ENCODE data around the gene LRMDA.

The LRMDA gene

DNA sequence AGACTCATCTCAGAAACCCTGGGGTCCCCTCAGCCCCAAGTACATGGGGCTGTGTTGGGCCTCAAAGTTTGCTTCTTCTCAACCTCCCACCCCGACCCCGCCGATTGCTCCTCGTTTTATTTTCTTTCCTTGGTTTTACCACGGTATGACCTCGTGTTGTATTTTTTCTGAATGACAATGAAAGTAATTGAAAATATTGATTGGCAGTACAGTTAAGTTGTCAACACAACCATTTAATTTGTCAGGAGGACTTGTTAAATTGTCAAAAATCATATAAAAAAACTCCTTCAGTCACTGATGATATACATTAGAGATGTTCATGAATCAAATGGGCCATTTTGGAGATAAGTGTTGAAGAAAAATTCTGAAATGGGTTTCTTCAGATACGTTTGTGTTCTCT, 520.7 kb downstream of the LRMDA start:
- DNase-seq = no peak
- in situ Hi-C loops (cut with MboI; ENCODE audit: low pct_unique_long_range_greater_than_20kb, low sequenced_read_pairs) = no loop called here

DNA sequence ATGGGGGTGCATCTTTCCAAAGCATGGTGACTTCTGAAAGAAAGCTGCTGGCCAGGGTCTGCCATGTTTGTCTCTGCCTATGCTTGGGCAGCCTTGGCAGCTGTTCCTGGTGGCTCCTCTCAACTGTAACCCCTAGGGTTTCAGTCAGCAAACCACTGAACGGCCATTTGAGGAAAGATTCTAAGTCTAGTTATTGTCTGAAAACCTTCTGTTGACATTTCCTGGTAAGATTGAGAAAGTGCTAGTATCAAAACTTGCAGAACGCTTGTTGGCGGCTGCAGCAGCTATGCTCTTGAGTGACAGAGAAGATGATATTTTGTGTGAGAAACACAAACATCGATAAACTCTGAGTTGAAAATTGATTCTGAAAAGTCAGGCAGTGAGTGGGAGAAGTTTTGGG, 523.1 kb downstream of the LRMDA start:
- DNase-seq = no peak
- in situ Hi-C loops (cut with MboI; ENCODE audit: low pct_unique_long_range_greater_than_20kb, low sequenced_read_pairs) = no loop called here

DNA sequence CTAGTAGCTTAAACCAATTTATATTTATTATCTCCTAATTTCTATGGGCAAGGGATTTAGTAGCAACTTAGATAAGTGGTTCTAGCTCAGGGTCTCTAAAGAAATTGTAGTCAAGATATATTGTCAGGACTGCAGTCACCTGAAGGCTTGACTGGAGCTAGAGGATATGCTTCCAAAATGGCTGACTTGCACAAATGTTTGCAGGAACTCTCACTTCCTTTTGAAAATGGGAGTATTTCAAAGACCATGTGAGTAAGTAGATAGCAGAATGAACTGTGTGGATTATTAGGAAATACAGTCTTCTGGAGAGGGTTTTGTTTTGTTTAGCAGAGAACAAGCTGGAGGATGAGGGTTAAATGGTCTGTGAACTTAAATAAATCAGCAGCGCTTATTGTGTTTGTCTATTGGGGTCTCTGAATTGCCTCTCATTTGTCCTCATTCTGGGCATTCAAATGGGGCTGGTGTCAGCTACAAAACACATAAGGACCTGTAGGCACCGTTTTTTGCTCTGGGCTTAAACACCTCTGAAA, 524.6 kb downstream of the LRMDA start:
- in situ Hi-C loops (cut with MboI; ENCODE audit: low pct_unique_long_range_greater_than_20kb, low sequenced_read_pairs) = no loop called here
- DNase-seq = no peak

DNA sequence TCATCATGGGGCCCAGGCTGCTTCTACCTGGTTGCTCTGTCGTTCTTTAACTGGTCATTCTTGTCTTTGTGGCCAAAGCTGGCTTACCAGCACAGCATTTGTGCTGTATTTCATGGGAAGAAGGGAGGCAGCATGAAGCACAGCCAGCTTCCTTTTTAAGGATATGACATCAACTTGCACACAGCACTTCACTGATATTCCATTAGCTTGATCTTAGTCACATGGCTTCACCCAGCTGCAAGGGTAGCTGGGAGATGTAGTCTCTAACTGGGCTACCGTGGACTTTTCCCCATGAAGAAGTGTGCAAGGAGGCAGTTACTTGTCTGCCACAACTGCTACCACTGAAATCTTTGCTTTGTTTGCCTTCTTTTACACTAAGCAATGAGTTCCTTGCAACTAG, 525.2 kb downstream of the LRMDA start:
- DNase-seq = peak; percentile 3
- in situ Hi-C loops (cut with MboI; ENCODE audit: low pct_unique_long_range_greater_than_20kb, low sequenced_read_pairs) = no loop called here

DNA sequence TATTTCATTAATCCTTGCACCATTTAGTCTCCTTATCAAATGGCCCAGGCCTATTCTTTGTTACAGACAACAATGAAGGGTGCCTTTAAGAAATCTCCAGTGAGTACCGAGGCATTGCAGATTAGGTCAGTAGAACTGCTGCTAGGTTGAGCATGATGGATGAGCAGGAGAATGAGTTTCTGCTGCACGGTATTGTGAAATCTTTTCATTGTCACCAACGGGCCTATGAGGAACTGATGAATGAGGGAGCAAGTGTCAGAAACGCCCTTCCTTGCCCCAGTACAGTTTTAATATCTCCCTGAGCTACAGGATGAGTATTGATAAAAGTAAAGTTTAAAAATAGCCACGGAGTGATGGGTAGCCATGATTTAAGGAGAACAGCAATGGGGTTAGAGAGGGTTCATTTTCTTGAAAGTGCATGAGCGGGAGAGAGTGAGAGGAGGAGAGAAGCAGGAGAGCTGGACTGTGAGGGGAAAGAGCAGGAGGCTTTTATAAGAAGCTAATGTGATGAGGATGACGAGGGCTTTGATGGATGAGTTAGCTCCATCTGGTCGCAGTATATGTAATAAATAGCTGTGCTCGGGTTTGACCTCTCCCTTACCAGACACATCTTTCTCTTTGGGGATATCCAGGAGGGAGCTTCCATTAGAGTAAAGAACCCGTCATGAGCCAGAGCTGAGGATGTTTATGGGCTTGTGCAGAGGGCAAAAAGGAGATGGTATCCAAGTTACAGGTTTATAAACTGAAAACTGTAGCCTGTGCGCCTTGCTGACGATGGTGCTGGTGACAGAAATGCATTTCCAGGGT, 526.1 kb downstream of the LRMDA start:
- in situ Hi-C loops (cut with MboI; ENCODE audit: low pct_unique_long_range_greater_than_20kb, low sequenced_read_pairs) = no loop called here
- DNase-seq = no peak

DNA sequence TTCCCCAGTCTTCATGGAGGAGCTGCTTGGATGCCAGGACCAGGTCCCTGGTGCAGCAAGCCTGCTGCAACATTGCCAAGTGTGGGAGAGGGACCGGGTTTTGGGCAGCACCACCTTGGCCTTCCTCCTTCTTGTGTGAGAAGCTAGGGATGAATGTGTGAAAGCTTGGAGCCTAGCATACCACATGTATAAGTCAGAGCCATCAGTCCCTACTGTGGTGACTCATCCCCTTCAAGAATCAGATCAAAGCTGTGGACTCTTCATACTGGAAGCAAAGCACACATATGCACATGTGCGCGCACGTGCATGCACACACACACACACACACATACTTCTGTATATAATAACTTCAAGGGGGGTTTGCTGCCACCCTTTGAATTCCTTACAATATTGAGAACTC, 527.8 kb downstream of the LRMDA start:
- in situ Hi-C loops (cut with MboI; ENCODE audit: low pct_unique_long_range_greater_than_20kb, low sequenced_read_pairs) = no loop called here
- no peak for DNase-seq

DNA sequence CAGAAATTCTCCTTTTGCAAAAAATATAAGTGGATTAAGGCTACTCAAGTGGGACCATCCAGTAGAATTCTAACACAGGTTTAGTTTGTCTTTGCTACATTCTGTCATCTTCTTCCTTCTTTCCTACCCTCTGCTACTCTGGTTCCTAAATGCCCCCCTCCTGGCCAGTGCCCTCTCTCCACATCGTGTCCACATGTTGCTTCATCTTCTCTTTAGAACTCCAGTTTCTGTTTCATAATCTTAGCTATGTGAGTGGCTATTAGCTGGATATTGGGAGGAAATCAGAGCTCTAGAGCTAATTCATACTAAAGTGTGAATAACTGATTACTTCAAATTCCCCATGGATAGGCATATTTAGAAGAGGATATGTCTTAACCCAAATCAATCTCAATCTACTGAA, 528.5 kb downstream of the LRMDA start:
- DNase-seq = no peak
- in situ Hi-C loops (cut with MboI; ENCODE audit: low pct_unique_long_range_greater_than_20kb, low sequenced_read_pairs) = no loop called here

DNA sequence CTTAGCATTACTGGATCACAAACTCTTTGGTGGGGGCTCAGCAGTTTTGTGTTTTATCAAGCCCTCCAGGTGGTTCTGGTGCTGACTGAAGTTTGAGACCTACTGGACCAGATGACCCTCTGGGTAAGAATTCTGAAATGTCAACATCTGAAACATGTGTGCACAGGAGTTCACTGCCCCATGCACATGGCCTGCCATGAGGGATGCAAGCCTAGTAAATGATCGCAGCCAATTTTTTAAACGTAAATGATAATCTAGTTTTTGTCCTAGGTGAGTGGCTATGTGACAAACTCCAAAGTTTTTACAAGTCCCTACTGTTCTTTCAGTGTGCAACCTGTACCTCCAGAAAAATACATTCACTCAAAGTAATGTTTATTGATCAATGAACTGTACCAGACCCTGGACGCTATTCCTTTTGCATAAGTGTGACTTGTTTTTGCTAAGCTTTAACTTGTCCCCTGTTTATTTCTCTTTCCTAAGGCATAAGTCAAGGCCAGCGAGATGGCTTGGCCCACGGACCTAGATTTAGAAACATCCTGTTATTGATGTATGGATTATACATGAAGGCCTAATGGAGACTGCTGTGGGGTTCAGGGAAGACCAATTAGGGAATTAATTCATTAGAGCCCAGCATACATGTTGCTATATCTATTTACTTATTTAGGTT, 531.1 kb downstream of the LRMDA start:
- no peak for DNase-seq
- in situ Hi-C loops (cut with MboI; ENCODE audit: low pct_unique_long_range_greater_than_20kb, low sequenced_read_pairs) = no loop called here

DNA sequence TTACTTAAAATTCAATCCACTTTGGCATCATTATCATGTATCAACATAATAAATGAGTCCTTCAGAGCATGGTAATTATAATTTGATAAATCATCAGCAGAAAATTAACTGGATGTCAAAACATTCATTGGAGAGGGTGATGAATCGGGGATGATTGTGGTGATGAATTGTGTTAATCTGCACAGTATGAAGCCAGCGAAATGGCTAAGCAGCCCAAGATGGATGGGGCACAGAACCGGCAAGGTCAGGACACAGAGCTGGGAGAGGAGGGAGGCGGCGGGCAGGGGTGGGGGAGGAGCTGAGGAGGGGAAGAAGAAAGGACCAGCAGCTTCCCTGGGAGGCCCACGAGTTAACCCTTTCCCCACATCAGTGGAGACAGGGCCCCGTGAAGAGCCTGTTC, 536.1 kb downstream of the LRMDA start:
- DNase-seq = no peak
- in situ Hi-C loops (cut with MboI; ENCODE audit: low pct_unique_long_range_greater_than_20kb, low sequenced_read_pairs) = no loop called here

DNA sequence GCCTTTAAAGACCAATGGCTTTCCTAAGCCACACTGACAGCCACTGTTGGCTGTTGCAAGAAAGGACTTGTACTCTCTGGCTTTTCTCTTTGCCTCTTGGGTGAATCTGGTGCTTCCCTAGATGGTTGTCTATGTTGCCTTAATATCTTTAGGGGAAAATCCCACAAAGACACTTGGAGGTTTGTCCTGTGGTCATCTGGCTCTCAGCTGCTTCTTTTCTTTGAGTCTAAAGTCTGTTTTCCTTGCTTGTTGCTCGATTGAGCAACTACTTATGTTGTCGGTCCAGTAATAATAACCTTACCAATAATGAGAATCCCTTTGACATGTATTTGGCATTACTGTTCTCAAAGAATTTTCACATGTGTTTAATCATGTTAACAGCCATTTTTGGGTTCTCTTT, 537.6 kb downstream of the LRMDA start:
- in situ Hi-C loops (cut with MboI; ENCODE audit: low pct_unique_long_range_greater_than_20kb, low sequenced_read_pairs) = no loop called here
- DNase-seq = no peak

DNA sequence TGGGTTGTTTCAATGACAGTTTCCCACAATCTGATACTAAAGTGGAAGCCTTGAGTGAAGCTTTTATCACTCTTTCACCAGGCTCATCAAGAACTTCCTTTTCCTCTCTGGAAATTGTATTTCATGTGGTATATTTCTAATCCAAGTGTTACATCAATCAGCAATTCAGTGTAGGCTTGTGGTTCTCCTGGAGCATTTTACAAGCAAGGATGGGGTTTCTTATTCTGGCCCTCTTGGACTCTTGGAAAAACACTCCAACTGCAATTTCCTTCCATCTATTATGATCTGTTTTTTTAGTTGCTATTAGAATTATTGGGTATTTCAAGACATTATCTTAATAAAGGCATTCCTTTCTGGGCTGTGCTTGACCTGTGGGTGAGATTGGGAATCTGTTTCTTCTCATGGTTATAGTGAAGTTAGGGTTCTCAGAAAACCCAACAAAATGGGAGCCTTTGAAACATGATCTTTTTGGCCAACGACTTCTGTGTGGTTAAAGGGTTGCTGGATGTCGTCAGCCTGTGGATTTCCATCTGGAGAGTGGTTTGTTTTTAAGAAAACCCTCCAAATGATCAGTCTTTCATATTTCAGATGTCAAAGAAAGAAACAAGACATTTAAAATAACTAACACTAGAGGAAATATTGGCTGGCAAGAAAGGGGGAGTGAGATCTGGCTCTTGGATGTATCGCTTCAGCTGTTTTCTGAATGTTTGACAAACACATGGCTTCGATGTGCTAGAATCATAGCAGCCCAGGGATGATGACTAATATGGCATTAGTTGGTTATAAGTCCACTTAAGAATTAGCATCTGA, 540.2 kb downstream of the LRMDA start:
- peak; percentile 16 for DNase-seq
- in situ Hi-C loops (cut with MboI; ENCODE audit: low pct_unique_long_range_greater_than_20kb, low sequenced_read_pairs) = no loop called here

DNA sequence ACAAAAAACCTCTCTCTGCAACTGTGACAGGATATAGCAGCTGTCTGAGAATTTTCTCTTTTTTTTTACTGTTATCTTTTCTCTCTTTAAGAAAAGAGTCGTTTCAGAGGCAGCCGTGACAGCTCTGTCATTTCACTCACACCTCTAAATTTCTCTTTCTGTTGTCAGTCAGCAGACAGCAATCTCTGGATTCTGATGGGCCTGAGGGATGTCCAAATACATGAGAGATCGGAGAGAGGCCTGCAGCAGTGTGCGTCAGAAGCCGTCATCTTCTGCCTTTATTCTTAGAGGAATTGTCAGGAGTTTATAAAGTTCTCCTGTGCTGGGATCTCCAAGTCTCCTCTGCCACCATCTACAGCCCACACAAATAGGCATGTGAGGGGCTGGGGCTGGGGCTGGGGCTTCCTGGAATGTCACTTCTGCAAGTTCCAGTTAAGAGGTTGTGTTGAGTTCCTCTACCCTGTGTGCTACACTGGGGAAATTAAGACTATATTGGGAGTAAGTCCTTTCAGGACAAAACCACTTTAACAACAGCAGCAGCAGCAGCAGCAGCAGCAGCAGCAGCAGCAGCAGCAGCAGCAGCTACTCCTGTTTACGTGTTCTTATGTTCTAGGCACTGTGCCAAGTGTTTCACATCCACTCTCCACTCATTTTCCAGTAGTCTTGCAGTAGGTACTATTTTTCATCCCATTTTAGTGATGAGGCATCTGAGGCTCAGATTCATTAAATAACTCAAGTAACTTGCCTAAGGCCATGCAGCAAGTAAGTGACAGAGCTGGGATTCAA, 541.3 kb downstream of the LRMDA start:
- in situ Hi-C loops (cut with MboI; ENCODE audit: low pct_unique_long_range_greater_than_20kb, low sequenced_read_pairs) = no loop called here

DNA sequence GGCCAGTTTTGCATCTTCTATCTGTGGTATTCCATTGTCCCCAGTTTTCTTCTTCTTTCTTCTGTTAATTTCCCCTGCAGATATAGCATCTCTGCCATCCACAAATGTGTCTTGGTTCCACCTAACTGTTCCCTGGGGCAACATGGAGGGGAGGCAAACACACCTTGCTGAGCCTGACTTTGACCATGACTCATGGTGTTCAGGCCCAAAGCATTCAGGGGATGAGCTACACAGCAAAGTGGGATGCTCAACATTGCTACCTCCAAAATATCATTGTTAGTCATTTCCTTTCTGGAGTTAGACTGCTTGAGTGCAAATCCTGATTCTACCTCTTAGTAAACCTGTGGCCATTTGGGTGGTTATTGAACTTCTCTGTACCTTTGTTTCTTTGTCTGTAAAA, 542.7 kb downstream of the LRMDA start:
- in situ Hi-C loops (cut with MboI; ENCODE audit: low pct_unique_long_range_greater_than_20kb, low sequenced_read_pairs) = no loop called here
- DNase-seq = no peak

More for the DNA sequence above, 541.3 kb downstream of the LRMDA start:
- DNase-seq = no peak

DNA sequence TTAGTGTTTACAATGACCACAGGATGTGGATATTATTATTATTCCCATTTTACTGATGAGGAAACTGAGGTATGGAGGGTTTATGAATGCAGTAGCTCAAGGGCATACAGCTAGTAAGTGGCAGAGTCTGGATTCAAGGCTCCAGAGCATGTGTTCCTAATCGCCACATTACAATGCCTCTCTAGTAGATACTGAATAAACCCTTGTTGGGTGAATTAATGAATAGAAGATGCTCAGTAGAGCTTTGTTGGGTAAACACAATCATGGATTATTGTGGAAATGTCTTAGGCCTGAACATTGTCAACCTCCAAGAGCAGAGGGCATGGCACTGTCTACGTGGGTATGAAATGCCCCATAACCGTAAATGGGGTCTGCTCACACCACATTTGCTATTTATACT, 545.3 kb downstream of the LRMDA start:
- DNase-seq = no peak

DNA sequence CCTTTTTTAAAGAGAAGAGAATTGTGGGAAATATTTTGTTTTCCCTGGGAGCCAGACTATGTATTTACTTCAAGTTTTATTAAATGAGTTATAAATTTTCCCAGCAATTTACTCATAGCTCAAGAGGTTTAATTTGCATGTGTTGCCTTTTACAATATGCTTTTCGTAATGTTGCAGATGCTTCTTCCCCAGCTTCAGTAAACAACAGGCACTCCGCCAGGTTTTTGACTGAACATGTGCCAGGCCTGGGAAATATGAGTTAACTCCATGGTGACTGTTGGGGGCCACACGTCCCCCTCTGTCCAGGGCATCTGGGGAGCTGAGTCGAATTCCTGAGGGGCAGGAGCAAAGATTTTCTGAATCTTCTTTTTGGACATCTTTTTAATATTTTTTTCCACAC, 545.7 kb downstream of the LRMDA start:
- in situ Hi-C loops (cut with MboI; ENCODE audit: low pct_unique_long_range_greater_than_20kb, low sequenced_read_pairs) = no loop called here
- no peak for DNase-seq

More for the DNA sequence above, 545.3 kb downstream of the LRMDA start:
- in situ Hi-C loops (cut with MboI; ENCODE audit: low pct_unique_long_range_greater_than_20kb, low sequenced_read_pairs) = no loop called here

DNA sequence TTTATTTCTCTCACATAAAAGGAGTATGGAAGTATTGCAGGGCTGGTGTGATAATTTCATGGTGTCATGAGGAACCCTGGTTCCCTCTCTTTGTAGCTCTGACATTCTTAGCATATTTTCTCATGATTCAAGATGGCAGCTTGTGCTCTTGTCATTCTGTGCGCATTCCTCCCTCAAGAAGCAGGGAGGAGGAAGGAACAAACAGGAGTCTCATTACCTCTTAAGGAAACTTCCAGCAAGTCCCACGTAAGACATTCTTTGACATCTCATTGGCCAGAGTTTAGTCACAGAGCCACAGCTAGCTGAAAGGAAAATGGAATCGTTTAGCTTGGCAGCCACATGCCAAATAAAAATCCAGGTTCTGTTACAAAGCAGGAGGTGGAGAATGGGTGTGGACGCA, 546.8 kb downstream of the LRMDA start:
- DNase-seq = no peak
- in situ Hi-C loops (cut with MboI; ENCODE audit: low pct_unique_long_range_greater_than_20kb, low sequenced_read_pairs) = no loop called here

DNA sequence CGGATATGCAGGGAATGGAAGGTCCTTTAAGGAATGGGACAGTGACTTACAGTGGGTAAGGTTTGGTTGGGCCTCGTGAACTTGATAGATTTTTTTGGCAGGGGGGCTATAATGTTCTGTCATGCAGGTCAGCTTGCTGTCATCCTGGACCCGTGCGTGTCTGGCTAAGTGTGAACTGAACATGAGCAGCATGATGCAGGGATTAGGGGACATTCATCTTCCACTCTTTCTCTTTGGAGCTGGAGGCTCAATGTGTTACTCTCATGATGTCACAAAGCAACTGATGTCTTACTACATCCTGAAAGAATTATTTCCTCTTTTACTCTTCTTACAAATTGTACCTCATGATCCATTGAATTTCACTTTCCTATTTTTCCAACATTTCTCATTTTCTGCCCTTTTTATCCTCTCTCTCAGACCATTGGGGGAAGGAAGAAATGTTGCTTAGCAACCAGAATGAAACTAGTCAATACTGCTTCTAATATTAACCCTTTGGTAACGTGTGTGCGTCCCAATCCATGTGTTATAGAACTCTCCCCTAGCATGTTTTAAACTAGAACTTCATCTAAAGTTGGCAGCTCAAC, 549.1 kb downstream of the LRMDA start:
- no peak for DNase-seq
- in situ Hi-C loops (cut with MboI; ENCODE audit: low pct_unique_long_range_greater_than_20kb, low sequenced_read_pairs) = no loop called here

DNA sequence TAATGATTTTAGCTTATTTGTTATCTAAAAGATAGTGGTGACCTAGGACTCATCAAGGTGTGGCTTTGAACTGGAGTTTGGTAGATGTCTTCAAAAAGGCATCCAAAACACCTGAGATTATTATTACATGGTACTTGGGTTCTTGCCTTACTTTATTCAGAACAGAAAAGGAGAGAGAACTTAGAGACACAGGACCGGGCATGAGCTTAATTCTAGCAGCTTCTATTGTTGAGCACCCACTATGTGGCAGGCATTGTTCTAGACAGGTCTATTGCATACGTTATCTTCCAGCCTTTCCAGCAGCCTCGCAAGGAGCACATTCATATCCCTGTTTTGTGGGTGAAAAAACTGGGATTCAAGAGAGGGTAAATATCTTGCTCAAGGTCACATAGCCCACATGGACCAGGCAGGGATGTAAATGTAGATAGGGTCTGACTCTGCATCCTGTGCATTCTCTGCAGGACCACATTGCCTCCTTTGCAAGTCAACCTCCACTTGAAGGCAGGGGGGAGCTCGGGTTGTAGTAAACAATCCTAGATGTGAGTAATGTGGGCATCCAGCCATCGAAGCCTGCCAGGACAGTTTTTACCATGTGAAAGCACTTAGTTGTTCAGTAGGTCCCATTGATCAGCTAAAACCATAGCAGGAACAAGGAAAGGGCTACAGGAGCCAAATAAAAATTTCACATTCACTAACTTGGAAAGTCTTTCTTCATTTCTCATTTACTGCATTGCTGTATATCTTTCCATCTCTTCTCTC, 551.4 kb downstream of the LRMDA start:
- DNase-seq = no peak
- in situ Hi-C loops (cut with MboI; ENCODE audit: low pct_unique_long_range_greater_than_20kb, low sequenced_read_pairs) = no loop called here
